Amniotic stem cell (primary cell): ENCODE measurements around the gene MBNL1.
"Not testable (repeated sequence)": the region's sequence is repeated elsewhere in the genome, so short reads cannot be mapped to it uniquely, and the experiment has no call there.

Experiments
- DNase-seq: peaks from one replicate; lab custom pipeline; 2025; lab: John Stamatoyannopoulos, UW

MBNL1 gene

GRCh38 chr3:152404976-152405375 is 136.2 kb downstream of the MBNL1 start:
- DNase-seq, result no peak

DNA sequence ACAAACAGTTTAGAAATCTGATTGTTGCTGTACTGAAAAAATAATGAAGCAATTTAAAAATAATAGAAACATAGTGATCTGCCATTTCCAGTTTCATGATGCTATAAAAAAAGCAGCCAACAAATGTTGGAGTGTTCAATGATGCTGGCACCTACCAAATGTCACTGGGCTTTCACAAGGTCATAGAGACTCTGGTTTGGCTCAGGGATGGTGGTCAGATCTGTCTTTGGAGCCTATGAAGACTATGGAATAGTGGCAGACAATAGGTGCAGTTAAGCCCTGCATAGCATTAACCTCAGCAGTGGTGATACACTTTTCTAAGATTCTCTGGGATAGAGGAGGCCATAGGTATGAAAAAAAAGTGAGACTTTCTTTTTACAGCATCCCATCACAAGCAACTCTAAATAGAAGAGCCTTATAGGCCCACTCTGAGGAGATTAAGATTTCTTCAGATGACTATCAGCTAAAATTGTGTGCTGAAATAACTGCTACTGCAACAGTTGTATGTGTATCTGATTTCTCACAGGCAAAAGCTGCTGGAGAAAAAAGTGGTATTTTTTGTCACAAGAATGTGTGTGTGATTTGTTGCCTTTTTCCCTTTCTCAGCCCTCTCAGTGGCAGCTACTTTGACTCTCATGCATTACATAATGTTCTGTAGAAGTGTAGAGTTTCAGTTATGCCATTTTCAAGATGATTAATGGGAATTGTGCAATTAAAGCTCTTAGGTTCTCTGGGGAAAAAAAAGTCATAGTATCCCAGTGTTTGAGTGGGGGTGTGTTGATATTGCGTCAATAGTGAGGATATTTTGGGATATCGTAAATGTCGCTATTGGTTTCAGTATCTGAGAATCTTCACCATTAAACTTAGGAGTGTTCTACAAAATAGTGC is 137.4 kb downstream of the MBNL1 start:
- DNase-seq, result no peak

- no peak for DNase-seq
Observed at GRCh38 chr3:152413240-152413639, 144.5 kb downstream of the MBNL1 start.

GRCh38 chr3:152416808-152417580 is 148.3 kb downstream of the MBNL1 start:
- DNase-seq, result no peak

DNA sequence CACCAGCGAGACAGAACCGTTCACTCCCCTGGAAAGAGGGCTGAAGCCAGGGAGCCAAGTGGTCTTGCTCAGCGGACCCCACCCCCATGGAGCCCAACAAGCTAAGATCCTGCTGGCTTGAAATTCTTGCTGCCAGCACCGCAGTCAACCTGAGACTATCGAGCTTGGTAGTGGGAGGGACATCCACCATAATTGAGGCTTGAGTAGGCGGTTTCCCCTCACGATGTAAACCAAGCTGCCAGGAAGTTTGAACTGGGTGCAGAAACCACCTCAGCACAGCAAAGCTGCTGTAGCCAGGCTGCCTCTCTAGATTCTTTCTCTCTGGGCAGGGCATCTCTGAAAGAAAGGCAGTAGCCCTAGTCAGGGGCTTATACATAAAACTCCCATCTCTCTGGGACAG is 151.0 kb downstream of the MBNL1 start:
- DNase-seq, result no peak

- no peak for DNase-seq
Observed at GRCh38 chr3:152421162-152421561, 152.4 kb downstream of the MBNL1 start.

DNA sequence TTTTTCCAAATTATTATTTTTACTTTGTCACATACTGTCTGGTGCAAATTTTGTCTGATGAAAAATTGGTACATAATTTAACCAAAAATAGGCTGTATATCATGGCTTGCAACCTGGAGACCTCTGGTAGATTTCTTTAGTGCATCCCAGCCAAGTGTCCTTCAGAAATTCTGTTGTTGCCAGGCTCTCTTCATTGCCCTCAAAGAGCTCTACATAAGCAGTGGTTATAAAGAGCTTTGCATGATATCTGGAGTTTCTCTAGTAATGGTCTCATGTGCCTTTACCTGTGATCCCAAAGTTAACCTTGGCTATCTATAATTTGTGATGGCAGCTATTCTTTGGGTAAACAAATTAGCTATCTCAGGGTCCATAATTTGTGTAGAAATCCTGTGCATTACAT is 157.7 kb downstream of the MBNL1 start:
- no peak for DNase-seq

GRCh38 chr3:152428577-152428976 is 159.8 kb downstream of the MBNL1 start:
- DNase-seq, result no peak

DNA sequence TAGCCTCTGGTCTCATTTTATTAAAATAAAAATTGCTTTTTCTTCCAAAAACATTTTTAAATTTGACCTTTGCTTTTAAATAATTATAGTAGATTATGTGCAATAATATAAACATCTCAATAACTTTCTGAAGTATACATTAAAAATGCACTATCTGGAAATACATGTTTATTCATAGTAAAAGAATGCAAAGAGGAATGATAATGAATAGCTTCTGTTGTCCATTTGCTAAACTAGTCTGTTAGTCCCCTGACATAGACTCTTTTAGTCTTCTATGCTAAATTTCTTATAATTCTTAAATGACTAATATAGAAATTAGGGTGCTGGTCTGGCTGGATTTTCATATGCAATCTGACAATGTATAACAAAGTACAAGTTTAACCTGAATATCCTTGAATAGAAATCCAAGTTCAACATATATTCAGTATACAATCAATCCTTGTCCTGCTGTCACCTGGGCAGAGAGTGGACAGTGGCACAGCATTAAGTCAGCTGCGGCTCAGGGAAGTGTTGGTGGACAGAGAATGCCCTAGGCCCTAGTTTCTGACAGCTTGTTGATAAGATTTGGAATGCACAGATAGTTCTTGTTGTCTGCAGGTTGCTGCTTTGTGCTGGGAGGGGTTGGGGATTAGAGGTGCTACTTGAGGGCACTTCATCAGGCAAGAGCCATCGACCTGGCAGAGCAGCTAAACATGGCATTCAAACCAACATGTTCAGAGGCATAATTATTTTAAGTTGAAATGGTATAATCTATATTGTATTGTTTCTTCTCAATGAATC is 161.7 kb downstream of the MBNL1 start:
- no peak for DNase-seq

- no peak for DNase-seq
Observed at GRCh38 chr3:152434142-152434541, 165.4 kb downstream of the MBNL1 start.

DNA sequence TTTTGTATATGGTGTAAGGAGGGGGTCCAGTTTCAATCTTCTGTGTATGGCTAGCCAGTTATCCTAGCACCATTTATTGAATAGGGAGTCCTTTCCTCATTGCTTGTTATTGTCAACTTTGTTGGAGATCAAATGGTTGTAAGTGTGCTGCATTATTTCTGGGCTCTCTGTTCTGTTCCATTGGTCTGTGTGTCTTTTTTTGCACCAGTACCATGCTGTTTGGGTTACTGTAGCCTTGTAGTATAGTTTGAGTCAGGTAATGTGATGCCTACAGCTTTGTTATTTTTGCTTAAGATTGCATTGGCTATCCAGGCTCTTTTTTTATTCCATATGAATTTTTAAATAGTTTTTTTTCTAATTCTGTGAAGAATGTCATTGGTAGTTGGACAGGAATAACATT is 166.5 kb downstream of the MBNL1 start:
- not testable (repeated sequence) for DNase-seq

GRCh38 chr3:152436707-152437590 is 168.2 kb downstream of the MBNL1 start:
- DNase-seq, result no peak

- DNase-seq, result no peak
Observed at GRCh38 chr3:152438181-152438580, 169.5 kb downstream of the MBNL1 start.

GRCh38 chr3:152438706-152439105 is 170.0 kb downstream of the MBNL1 start:
- DNase-seq, result no peak

- DNase-seq, result not testable (repeated sequence)
Observed at GRCh38 chr3:152440243-152440642, 171.5 kb downstream of the MBNL1 start.

GRCh38 chr3:152443212-152444023 is 174.7 kb downstream of the MBNL1 start:
- DNase-seq, result no peak

- no peak for DNase-seq
Observed at GRCh38 chr3:152444029-152444641, 175.4 kb downstream of the MBNL1 start.

DNA sequence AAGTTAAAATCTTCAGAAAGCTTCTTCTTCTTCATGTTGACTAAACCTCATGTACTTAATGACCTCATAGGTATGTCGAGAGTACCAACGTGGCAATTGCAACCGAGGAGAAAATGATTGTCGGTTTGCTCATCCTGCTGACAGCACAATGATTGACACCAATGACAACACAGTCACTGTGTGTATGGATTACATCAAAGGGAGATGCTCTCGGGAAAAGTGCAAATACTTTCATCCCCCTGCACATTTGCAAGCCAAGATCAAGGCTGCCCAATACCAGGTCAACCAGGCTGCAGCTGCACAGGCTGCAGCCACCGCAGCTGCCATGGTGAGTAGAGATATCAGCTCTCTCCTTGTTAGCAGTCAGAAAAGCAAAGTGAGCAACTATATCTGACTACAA is 176.5 kb downstream of the MBNL1 start:
- no peak for DNase-seq

GRCh38 chr3:152446495-152446894 is 177.8 kb downstream of the MBNL1 start:
- no peak for DNase-seq

- DNase-seq, result no peak
Observed at GRCh38 chr3:152447511-152447910, 178.8 kb downstream of the MBNL1 start.
